ENCODE data around the gene MIGA2.

Gene MIGA2

GRCh38 chr9:129100383-129101169 is 64.2 kb downstream of the MIGA2 start:
- Mint-ChIP-seq H3K4me1 (no peaks in the 10 kb centered on the region), H3K9me3 (no peaks in the 10 kb centered on the region), H3K27ac (no peak overlapping the region), H3K27me3 (no peaks in the 10 kb centered on the region), H3K36me3 (no peaks in the 10 kb centered on the region), H3K4me3 (no peak overlapping the region)
- DNase-seq, result no peak
- CTCF ChIA-PET, result no interaction called here

- Mint-ChIP-seq H3K4me3 (no peak overlapping the region), H3K27me3 (no peaks in the 10 kb centered on the region), H3K9me3 (no peaks in the 10 kb centered on the region), H3K4me1 (no peaks in the 10 kb centered on the region), H3K27ac (no peak overlapping the region), H3K36me3 (no peaks in the 10 kb centered on the region)
- CTCF ChIA-PET, result no interaction called here
- no peak for DNase-seq
Observed at GRCh38 chr9:129101279-129101678, 64.9 kb downstream of the MIGA2 start.

- Mint-ChIP-seq H3K27me3 (peaks cover 4% of the 10 kb centered on the region), H3K4me3 (no peak overlapping the region), H3K27ac (no peak overlapping the region), H3K4me1 (no peaks in the 10 kb centered on the region), H3K36me3 (peaks cover 1% of the 10 kb centered on the region), H3K9me3 (no peaks in the 10 kb centered on the region)
- DNase-seq, result no peak
- CTCF ChIA-PET, result interaction anchor here (1.0 kb wide), 1 partner anchor 21 kb away, joined by 5 read pairs; the partner anchor contains the start of gene DOLPP1
Observed at GRCh38 chr9:129102095-129102525, 65.7 kb downstream of the MIGA2 start.

GRCh38 chr9:129102791-129103594 is 66.6 kb downstream of the MIGA2 start:
- DNase-seq, result peak; percentile 38
- Mint-ChIP-seq H3K9me3 (no peaks in the 10 kb centered on the region), H3K36me3 (peaks cover 1% of the 10 kb centered on the region), H3K4me1 (no peaks in the 10 kb centered on the region), H3K27me3 (peaks cover 4% of the 10 kb centered on the region), H3K27ac (no peak overlapping the region), H3K4me3 (no peak overlapping the region)
- CTCF ChIA-PET, result interaction anchor here (1.0 kb wide), 1 partner anchor 22 kb away, joined by 5 read pairs; the partner anchor contains the start of gene DOLPP1

GRCh38 chr9:129103595-129103965 is 67.2 kb downstream of the MIGA2 start:
- H3K36me3 Mint-ChIP-seq, result peaks cover 1% of the 10 kb centered on the region
- H3K4me3 Mint-ChIP-seq, result no peak overlapping the region
- CTCF ChIA-PET, result no interaction called here
- H3K27me3 Mint-ChIP-seq, result peaks cover 8% of the 10 kb centered on the region
- peaks cover under 1% of the 10 kb centered on the region for H3K4me1 Mint-ChIP-seq
- H3K27ac Mint-ChIP-seq, result no peak overlapping the region
- H3K9me3 Mint-ChIP-seq, result no peaks in the 10 kb centered on the region
- DNase-seq, result no peak

- Mint-ChIP-seq H3K4me1 (peaks cover 2% of the 10 kb centered on the region), H3K36me3 (peaks cover 1% of the 10 kb centered on the region)
- CTCF ChIA-PET, result no interaction called here
Observed at GRCh38 chr9:129104051-129104450, 67.6 kb downstream of the MIGA2 start.

GRCh38 chr9:129105857-129106694 is 69.7 kb downstream of the MIGA2 start:
- H3K4me1 Mint-ChIP-seq, result peaks cover 7% of the 10 kb centered on the region
- no peak overlapping the region for H3K4me3 Mint-ChIP-seq
- CTCF ChIA-PET, result interaction anchor here (1.0 kb wide), 1 partner anchor 12 kb away, joined by 3 read pairs; no protein-coding TSS in a partner anchor
- no peaks in the 10 kb centered on the region for H3K9me3 Mint-ChIP-seq
- peaks cover 18% of the 10 kb centered on the region for H3K27me3 Mint-ChIP-seq
- no peak overlapping the region for H3K27ac Mint-ChIP-seq
- no peak for DNase-seq
- H3K36me3 Mint-ChIP-seq, result peaks cover 1% of the 10 kb centered on the region

More at GRCh38 chr9:129104051-129104450, 67.6 kb downstream of the MIGA2 start:
- H3K9me3 Mint-ChIP-seq, result no peaks in the 10 kb centered on the region
- no peak overlapping the region for H3K4me3 Mint-ChIP-seq
- H3K27me3 Mint-ChIP-seq, result peaks cover 12% of the 10 kb centered on the region
- no peak overlapping the region for H3K27ac Mint-ChIP-seq
- no peak for DNase-seq

GRCh38 chr9:129107651-129108050 is 71.2 kb downstream of the MIGA2 start:
- Mint-ChIP-seq H3K27ac (no peak overlapping the region), H3K4me3 (no peak overlapping the region), H3K27me3 (peaks cover 18% of the 10 kb centered on the region), H3K4me1 (peaks cover 14% of the 10 kb centered on the region), H3K9me3 (no peaks in the 10 kb centered on the region), H3K36me3 (peaks cover 1% of the 10 kb centered on the region)
- CTCF ChIA-PET, result no interaction called here
- DNase-seq, result no peak

- H3K9me3 Mint-ChIP-seq, result no peaks in the 10 kb centered on the region
- H3K4me1 Mint-ChIP-seq, result peaks cover 19% of the 10 kb centered on the region
- peak overlapping the region; percentile 2 for H3K4me3 Mint-ChIP-seq
- H3K36me3 Mint-ChIP-seq, result peaks cover 1% of the 10 kb centered on the region
- peaks cover 18% of the 10 kb centered on the region for H3K27me3 Mint-ChIP-seq
- H3K27ac Mint-ChIP-seq, result no peak overlapping the region
- CTCF ChIA-PET, result no interaction called here
- DNase-seq, result no peak
Observed at GRCh38 chr9:129108083-129108804, 71.8 kb downstream of the MIGA2 start.

- peak overlapping the region; percentile 96 for H3K4me3 Mint-ChIP-seq
- H3K36me3 Mint-ChIP-seq, result peaks cover 1% of the 10 kb centered on the region
- peak overlapping the region; percentile 81 for H3K27ac Mint-ChIP-seq
- H3K27me3 Mint-ChIP-seq, result peaks cover 18% of the 10 kb centered on the region
- DNase-seq, result no peak
- no peaks in the 10 kb centered on the region for H3K9me3 Mint-ChIP-seq
- peaks cover 23% of the 10 kb centered on the region for H3K4me1 Mint-ChIP-seq
- CTCF ChIA-PET, result no interaction called here
Observed at GRCh38 chr9:129108805-129109536, 72.5 kb downstream of the MIGA2 start.

- H3K27me3 Mint-ChIP-seq, result peaks cover 18% of the 10 kb centered on the region
- peak overlapping the region; percentile 81 for H3K27ac Mint-ChIP-seq
- peak overlapping the region; percentile 96 for H3K4me3 Mint-ChIP-seq
- H3K36me3 Mint-ChIP-seq, result peaks cover 1% of the 10 kb centered on the region
- no peaks in the 10 kb centered on the region for H3K9me3 Mint-ChIP-seq
- H3K4me1 Mint-ChIP-seq, result peaks cover 27% of the 10 kb centered on the region
- CTCF ChIA-PET, result no interaction called here
- peak; percentile 48 for DNase-seq
Observed at GRCh38 chr9:129109537-129109903, 73.1 kb downstream of the MIGA2 start.

GRCh38 chr9:129109952-129110739 is 73.7 kb downstream of the MIGA2 start:
- Mint-ChIP-seq H3K27ac (no peak overlapping the region), H3K27me3 (peaks cover 18% of the 10 kb centered on the region), H3K9me3 (no peaks in the 10 kb centered on the region), H3K4me1 (peaks cover 33% of the 10 kb centered on the region), H3K4me3 (peak overlapping the region; percentile 96), H3K36me3 (peaks cover 1% of the 10 kb centered on the region)
- no peak for DNase-seq
- CTCF ChIA-PET, result no interaction called here
